ENCODE data around the gene UBQLN4. TPM values are rescaled to one million over a fixed set of nuclear protein-coding genes. Genes with fewer than 3 reads are reported as not detected.

UBQLN4 gene
- total RNA-seq, 1 donor from 2014 or later, result 36.4 TPM

- TF ChIP-seq CTCF (IDR thresholded peaks at IDR 0.05), result peak; percentile 59
- DNase-seq (ENCODE audit: extremely low spot score, unreplicated experiment), result no peak
- Mint-ChIP-seq H3K36me3 (ENCODE audit: unreplicated experiment) (no peaks in the 10 kb centered on the region), H3K27me3 (ENCODE audit: unreplicated experiment) (peaks cover 9% of the 10 kb centered on the region), H3K4me3 (ENCODE audit: unreplicated experiment) (no peak overlapping the region), H3K27ac (ENCODE audit: unreplicated experiment) (no peak overlapping the region), H3K4me1 (ENCODE audit: unreplicated experiment) (peaks cover 2% of the 10 kb centered on the region), H3K9me3 (ENCODE audit: unreplicated experiment) (no peaks in the 10 kb centered on the region)
Measured at GRCh38 chr1:156025876-156026275, 27.7 kb downstream of the UBQLN4 start.

GRCh38 chr1:156024801-156025200, 28.8 kb downstream of the UBQLN4 start:
- no peaks in the 10 kb centered on the region for H3K9me3 Mint-ChIP-seq (ENCODE audit: unreplicated experiment)
- H3K36me3 Mint-ChIP-seq (ENCODE audit: unreplicated experiment), result peaks cover 1% of the 10 kb centered on the region
- peaks cover 9% of the 10 kb centered on the region for H3K27me3 Mint-ChIP-seq (ENCODE audit: unreplicated experiment)
- peaks cover 8% of the 10 kb centered on the region for H3K4me1 Mint-ChIP-seq (ENCODE audit: unreplicated experiment)
- H3K4me3 Mint-ChIP-seq (ENCODE audit: unreplicated experiment), result no peak overlapping the region
- no peak overlapping the region for H3K27ac Mint-ChIP-seq (ENCODE audit: unreplicated experiment)
- TF ChIP-seq CTCF (IDR thresholded peaks at IDR 0.05), result no peak
- no peak for DNase-seq (ENCODE audit: extremely low spot score, unreplicated experiment)

- Mint-ChIP-seq H3K27ac (ENCODE audit: unreplicated experiment) (no peak overlapping the region), H3K4me1 (ENCODE audit: unreplicated experiment) (peaks cover 17% of the 10 kb centered on the region), H3K36me3 (ENCODE audit: unreplicated experiment) (peaks cover 10% of the 10 kb centered on the region), H3K4me3 (ENCODE audit: unreplicated experiment) (peak overlapping the region; percentile 33), H3K9me3 (ENCODE audit: unreplicated experiment) (no peaks in the 10 kb centered on the region), H3K27me3 (ENCODE audit: unreplicated experiment) (peaks cover 9% of the 10 kb centered on the region)
- TF ChIP-seq CTCF (IDR thresholded peaks at IDR 0.05), result no peak
- DNase-seq (ENCODE audit: extremely low spot score, unreplicated experiment), result no peak
Measured at GRCh38 chr1:156021954-156022353, 31.6 kb downstream of the UBQLN4 start.

- Mint-ChIP-seq H3K27ac (ENCODE audit: unreplicated experiment) (no peak overlapping the region), H3K9me3 (ENCODE audit: unreplicated experiment) (no peaks in the 10 kb centered on the region), H3K4me3 (ENCODE audit: unreplicated experiment) (peak overlapping the region; percentile 96), H3K4me1 (ENCODE audit: unreplicated experiment) (peaks cover 17% of the 10 kb centered on the region), H3K36me3 (ENCODE audit: unreplicated experiment) (peaks cover 15% of the 10 kb centered on the region), H3K27me3 (ENCODE audit: unreplicated experiment) (peaks cover 9% of the 10 kb centered on the region)
- TF ChIP-seq CTCF (IDR thresholded peaks at IDR 0.05), result no peak
- DNase-seq (ENCODE audit: extremely low spot score, unreplicated experiment), result no peak
Measured at GRCh38 chr1:156021093-156021428, 32.5 kb downstream of the UBQLN4 start.

- no peak for TF ChIP-seq CTCF (IDR thresholded peaks at IDR 0.05)
- Mint-ChIP-seq H3K9me3 (ENCODE audit: unreplicated experiment) (no peaks in the 10 kb centered on the region), H3K36me3 (ENCODE audit: unreplicated experiment) (peaks cover 15% of the 10 kb centered on the region), H3K27ac (ENCODE audit: unreplicated experiment) (peak within 1 kb of the TSS; percentile 83), H3K27me3 (ENCODE audit: unreplicated experiment) (peaks cover 9% of the 10 kb centered on the region), H3K4me1 (ENCODE audit: unreplicated experiment) (peaks cover 16% of the 10 kb centered on the region), H3K4me3 (ENCODE audit: unreplicated experiment) (peak within 1 kb of the TSS; percentile 96)
- peak; percentile 91 for DNase-seq (ENCODE audit: extremely low spot score, unreplicated experiment)
Measured at GRCh38 chr1:156020293-156021092, 33.1 kb downstream of the UBQLN4 start, which contains the start of gene SSR2. Gene SSR2 (minus strand): TSS chr1:156020951. CDS start chr1:156020167, 784 bp downstream.
